Left renal cortex interstitium (tissue), 4 donors: ENCODE measurements around the gene TMTC3. TPM values are rescaled to one million over a fixed set of nuclear protein-coding genes. Genes with fewer than 3 reads are reported as not detected.

Experiments
- DNase-seq, 4 donors: peaks; one replicate each; pipeline ENCODE4 v3.0.0-alpha.2; 2013; ENCODE audit warnings: low read depth in 4 of 4, low spot score in 2 of 4, missing footprints in 1 of 4
- polyA plus RNA-seq, 4 donors: library from polyadenylated mRNA; unstranded; fragments of 120-200 nt; gene quantifications; one replicate each; pipeline ENCODE4 v1.2.1, GENCODE V29; 2013; ENCODE audit not compliant: insufficient read length in 4 of 4

TMTC3 gene
- polyA plus RNA-seq, 4 donors, result 23.5 to 28.0 (median 24.6) TPM

GRCh38 chr12:88219861-88220260 lies 77.8 kb downstream of the TMTC3 start:
- no peak for DNase-seq

GRCh38 chr12:88223519-88223918 lies 81.4 kb downstream of the TMTC3 start:
- DNase-seq, result no peak

- no peak for DNase-seq
Measured at GRCh38 chr12:88225776-88226175, 83.7 kb downstream of the TMTC3 start.

GRCh38 chr12:88227263-88227662 lies 85.2 kb downstream of the TMTC3 start:
- DNase-seq, result no peak

GRCh38 chr12:88227871-88228270 lies 85.8 kb downstream of the TMTC3 start:
- no peak for DNase-seq

- DNase-seq, result no peak
Measured at GRCh38 chr12:88228720-88229119, 86.6 kb downstream of the TMTC3 start.

GRCh38 chr12:88230271-88230670 lies 88.2 kb downstream of the TMTC3 start:
- DNase-seq, result no peak

GRCh38 chr12:88235183-88235833 lies 93.2 kb downstream of the TMTC3 start:
- no peak for DNase-seq

GRCh38 chr12:88237954-88238353 lies 95.8 kb downstream of the TMTC3 start:
- no peak for DNase-seq

GRCh38 chr12:88238406-88238805 lies 96.3 kb downstream of the TMTC3 start:
- DNase-seq, result no peak

- DNase-seq, result no peak
Measured at GRCh38 chr12:88241862-88242570, 99.9 kb downstream of the TMTC3 start.

GRCh38 chr12:88242571-88242925 lies 100.4 kb downstream of the TMTC3 start:
- DNase-seq, result no peak

GRCh38 chr12:88242939-88243338 lies 100.8 kb downstream of the TMTC3 start:
- DNase-seq, result no peak

- no peak for DNase-seq
Measured at GRCh38 chr12:88243982-88244381, 101.9 kb downstream of the TMTC3 start.

- DNase-seq, result no peak
Measured at GRCh38 chr12:88245905-88246304, 103.8 kb downstream of the TMTC3 start.

- DNase-seq, result no peak
Measured at GRCh38 chr12:88247241-88247643, 105.1 kb downstream of the TMTC3 start.

- DNase-seq, result no peak
Measured at GRCh38 chr12:88248606-88249005, 106.5 kb downstream of the TMTC3 start.

Other genes starting within 250 kb of the TMTC3 start
- gene C12orf50, start 112.9 kb upstream of the TMTC3 start, polyA plus RNA-seq, result under 1 TPM; 0.20 to 0.60 (median 0.43) TPM
- 10 to 100 TPM; 22.6 to 31.9 (median 26.3) TPM for gene CEP290, start 219 bp upstream of the TMTC3 start, polyA plus RNA-seq